Heart right ventricle (tissue), 16 donors: Measurements from ENCODE around the gene TBC1D17. TPM values are rescaled to one million over a fixed set of nuclear protein-coding genes. Genes with fewer than 3 reads are reported as not detected.
A peak's percentile ranks its signal among the peaks of the same experiment; 100 is the strongest.

ENCODE experiments used
- ATAC-seq, 8 donors: fragments of 200-7000 bp; cut with Tn5 transposase; one replicate each; pipeline ENCODE4 v1.9.1; 2020; ENCODE audit warnings: mild to moderate bottlenecking in 8 of 8, moderate library complexity in 8 of 8, moderate number of reproducible peaks in 1 of 8
- DNase-seq, 2 donors: peaks; one replicate each; pipeline ENCODE4 v3.0.0-alpha.2; 2020
- H3K27ac ChIP-seq, 10 donors: fragments of 200-600 bp; sonication (generic) in 2 of 10; one replicate each; pipeline versions ENCODE4 v1.5.0 to v1.8.0; 2020 to 2022; ENCODE audit warnings: mild to moderate bottlenecking in 3 of 10
- H3K27me3 ChIP-seq, 7 donors: fragments of 200-600 bp; one replicate each; pipeline ENCODE4 v1.8.0; 2021 to 2022; ENCODE audit warnings: mild to moderate bottlenecking in 2 of 7
- H3K36me3 ChIP-seq, 9 donors: fragments of 200-600 bp; sonication (generic) in 1 of 9; one replicate each; pipeline versions ENCODE4 v1.5.0 to v1.8.0; 2020 to 2022; ENCODE audit warnings: mild to moderate bottlenecking in 2 of 9
- H3K4me1 ChIP-seq, 9 donors: fragments of 200-600 bp; sonication (generic) in 1 of 9; one replicate each; pipeline versions ENCODE4 v1.5.0 to v1.8.0; 2020 to 2022; ENCODE audit warnings: mild to moderate bottlenecking in 4 of 9
- H3K4me3 ChIP-seq, 10 donors: fragments of 200-600 bp; sonication (generic) in 2 of 10; one replicate each; pipeline versions ENCODE4 v1.5.0 to v1.8.0; 2020 to 2022; ENCODE audit warnings: mild to moderate bottlenecking in 7 of 10, moderate library complexity in 2 of 10
- H3K9me3 ChIP-seq, 11 donors: fragments of 200-600 bp in 10 of 11; sonication (generic) in 2 of 11; one replicate each; pipeline versions ENCODE4 v1.5.0 to v1.8.0; 2013 to 2022; ENCODE audit warnings: mild to moderate bottlenecking in 2 of 11, control low read depth in 1 of 11, moderate library complexity in 1 of 11
- CTCF ChIP-seq, 9 donors: fragments of 200-600 bp; sonication (generic) in 2 of 9; IDR thresholded peaks; one replicate each; pipeline versions ENCODE4 v1.5.0 to v1.8.0; 2021 to 2022; ENCODE audit warnings: antibody characterized with exemption in 9 of 9, mild to moderate bottlenecking in 5 of 9, moderate library complexity in 1 of 9
- WGBS, 2 donors: extraction: QIAGEN DNeasy Blood & Tissue Kit; methylation state at CpG; one replicate each; pipeline ENCODE4 v1.1.7; 2013; ENCODE audit warnings: inconsistent platforms in 1 of 2; 5-methylcytosine and 5-hydroxymethylcytosine counted together
- intact Hi-C, 10 donors: fragments of 100-400 bp; cut with DNase I; formaldehyde crosslinking; loops; one replicate each; pipeline versions ENCODE4 v1.11.1 to v1.14.2; 2022
- polyA plus RNA-seq, 2 donors: library from polyadenylated mRNA; stranded (reverse); fragments of 200-250 nt; gene quantifications; one replicate each; pipeline ENCODE4 v1.2.3, GENCODE V29; 2013
- total RNA-seq, 10 donors: library from RNA; stranded (reverse); fragmentation: NEBNext Ultra II Directional in 3 of 10; extraction: Animal tissue kit (Norgen Biotek cat#: 25700) in 3 of 10; gene quantifications; one replicate each; pipeline versions ENCODE4 v1.2.1 to v1.2.4, GENCODE V29; 2021 to 2023
- donor health status: Arrhythmogenic right ventricular cardiomyopathy.
- donor health status: ischemic (EF 13 %, LVEDD 7.1; RV severe dilation, severe dysfunction).
- donor health status: healthy with polysubstance abuse.
- donor health status: DM: no; HTN: yes; CAD: no.
- donor health status: DM: no; HTN: no; CAD: no.
- donor health status: ischemic (EF 25% LVEDD 6.9; RV normal size, moderate dysfunction).
- donor health status: ischemic (EF 25% LVEDD 5.7; RV mildly dilated, moderate dysfunction).
- donor health status: healthy.
- donor health status: DM: yes; HTN: yes; CAD: no.
- donor health status: Ischemic cardiomyopathy.
- donor health status: ischemic (EF 35%, LVEDD 5.7; RV mildly dilated, moderate dysfunction).
- donor health status: nonischemic (EF 11% LVEDD 7.7; RV severe dilation, severe dysfunction).
- donor health status: DM: yes; HTN: yes; CAD: no.
- donor health status: PGD.
- donor health status: ischemic (EF 29% LVEDD 5.4; RV normal size, mild dysfunction).
- donor health status: nonischemic (EF 23%, LVEDD 6.1; RV moderate dilation, normal function).

The TBC1D17 gene
- total and polyA plus RNA-seq, 12 donors: 30.4 to 57.9 (median 49.8) TPM

GRCh38 chr19:49925486-49925885 lies 48.0 kb downstream of the TBC1D17 start:
- Histone ChIP-seq H3K4me1 (peaks cover 4 to 74% (median 24%) of the 10 kb centered on the region in 9 donors), H3K4me3 (no peak overlapping the region), H3K9me3 (no peaks in the 10 kb centered on the region), H3K27ac (peak overlapping the region in 1 of 10 donors; percentile 74), H3K27me3 (no peaks in the 10 kb centered on the region), H3K36me3 (peaks cover 0 to 74% (median 9%) of the 10 kb centered on the region in 9 donors)
- intact Hi-C loops: loop anchor here in 1 of 10 donors (5.0 kb wide), 1 partner anchor 43 kb away; no protein-coding TSS in a partner anchor
- WGBS, 2 donors: 78 to 84% methylated on average over 5 of the region's 5 CpGs
- DNase-seq (no peak), ATAC-seq (no peak)
- no peak for TF ChIP-seq CTCF (IDR thresholded peaks at IDR 0.05)

DNA sequence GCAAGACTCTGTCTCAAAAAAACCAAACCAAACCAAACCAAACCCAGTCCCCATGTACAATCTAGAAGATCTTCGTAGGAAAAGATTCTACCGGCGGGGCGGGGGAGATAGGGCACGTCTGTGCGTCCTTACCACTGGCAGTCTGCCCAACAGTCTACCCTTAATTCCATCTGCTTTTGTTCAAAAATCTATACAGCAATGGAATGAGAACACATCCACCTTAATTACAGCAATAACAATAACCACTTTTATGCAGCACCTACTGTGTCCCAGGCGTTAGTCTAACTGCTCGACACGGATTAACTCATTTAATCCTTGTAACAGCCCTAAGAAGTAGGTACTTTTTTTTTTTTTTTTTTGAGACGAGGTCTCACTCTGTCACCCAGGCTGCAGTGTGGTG lies 49.0 kb downstream of the TBC1D17 start:
- H3K4me3 ChIP-seq: no peak overlapping the region
- no peaks in the 10 kb centered on the region for H3K9me3 ChIP-seq
- 87 to 91% methylated on average over 10 of the region's 10 CpGs for WGBS, 2 donors
- no peak overlapping the region for H3K27ac ChIP-seq
- no peak for TF ChIP-seq CTCF (IDR thresholded peaks at IDR 0.05)
- intact Hi-C loops: loop anchor here in 1 of 10 donors (5.0 kb wide), 1 partner anchor 44 kb away; no protein-coding TSS in a partner anchor
- no peak for ATAC-seq
- peaks cover 0 to 69% (median 7%) of the 10 kb centered on the region in 9 donors for H3K36me3 ChIP-seq
- no peak for DNase-seq
- peaks cover 4 to 73% (median 24%) of the 10 kb centered on the region in 9 donors for H3K4me1 ChIP-seq
- no peaks in the 10 kb centered on the region for H3K27me3 ChIP-seq

DNA sequence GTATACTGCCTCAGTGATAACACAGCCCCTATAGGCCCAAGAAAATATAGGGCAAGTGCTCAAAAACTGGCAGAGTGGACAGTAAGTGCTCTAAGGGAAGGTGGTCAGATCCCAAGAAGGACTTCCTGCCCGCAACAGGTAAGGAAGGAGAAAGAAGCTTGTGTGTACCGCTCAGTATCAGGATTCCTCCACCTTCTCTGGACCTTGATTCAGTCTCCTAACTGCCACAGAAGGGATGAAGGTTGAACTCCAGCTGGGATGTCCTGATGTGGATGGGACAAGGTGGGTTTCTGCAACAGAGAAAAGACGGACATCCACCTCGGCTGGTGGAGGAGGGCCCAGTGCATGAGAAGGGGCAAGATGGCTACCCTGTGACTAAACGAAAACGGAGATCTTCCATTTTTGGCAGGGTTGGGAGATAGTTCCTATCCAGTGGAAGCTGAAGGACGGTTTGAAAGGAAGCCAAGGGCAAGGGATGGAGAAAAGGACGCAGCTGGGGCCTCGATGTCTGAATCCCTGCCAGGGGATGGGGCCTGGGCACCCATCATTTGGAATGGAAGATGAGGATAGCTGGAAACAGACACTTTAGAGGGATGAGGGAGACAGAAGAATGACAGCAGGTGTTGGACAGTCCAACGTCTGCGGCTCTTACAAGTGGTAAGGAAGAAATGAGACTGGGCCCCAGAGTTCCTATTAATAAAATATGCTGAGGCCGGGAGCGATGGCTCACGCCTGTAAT lies 50.2 kb downstream of the TBC1D17 start:
- intact Hi-C loops: loop anchor here in 2 of 10 donors (2.0 to 5.0 kb wide), 2 partner anchors 45 to 51 kb away; partner anchors contain the start of genes AKT1S1 (in 1 of the 2) and TBC1D17 (in 1 of the 2)
- no peaks in the 10 kb centered on the region for H3K9me3 ChIP-seq
- WGBS, 2 donors: 80 to 82% methylated on average over 14 of the region's 14 CpGs
- peak overlapping the region in 6 of 10 donors; percentile 72 to 98 (median 90) for H3K4me3 ChIP-seq
- peak overlapping the region in 3 of 10 donors; percentile 94 to 96 (median 95) for H3K27ac ChIP-seq
- peaks cover 0 to 59% (median 5%) of the 10 kb centered on the region in 9 donors for H3K36me3 ChIP-seq
- no peak for DNase-seq
- H3K4me1 ChIP-seq: peaks cover 4 to 61% (median 24%) of the 10 kb centered on the region in 9 donors
- ATAC-seq: no peak
- TF ChIP-seq CTCF (IDR thresholded peaks at IDR 0.05): no peak
- H3K27me3 ChIP-seq: no peaks in the 10 kb centered on the region

DNA sequence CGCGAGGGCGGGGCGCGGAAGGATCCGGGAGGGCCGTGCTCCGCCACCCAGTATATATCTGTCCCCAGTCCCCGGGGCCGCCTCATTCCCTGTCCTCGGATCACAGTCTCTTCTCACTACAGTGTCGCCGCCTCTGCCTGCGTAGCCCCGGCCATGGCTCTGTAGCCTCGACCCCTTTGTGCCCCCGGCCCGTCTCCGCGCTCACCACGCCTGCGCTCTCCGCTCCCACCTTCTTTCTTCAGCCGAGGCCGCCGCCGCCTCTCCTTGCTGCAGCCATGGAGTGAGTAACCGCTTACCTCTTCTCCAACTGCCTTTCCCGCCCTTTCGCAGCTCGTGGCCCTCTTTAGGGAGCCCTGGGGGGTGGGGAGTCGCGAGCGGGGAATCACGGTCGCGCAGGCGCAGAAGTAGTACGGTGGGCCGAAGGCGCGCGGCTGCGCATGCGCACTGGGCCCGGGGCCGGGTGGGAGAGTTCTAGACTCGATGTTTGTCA lies 51.7 kb downstream of the TBC1D17 start, which contains the start of the genes ATF5 and NUP62:
ATF5 (plus strand) TSS at position 85 of the 490 bp plus-strand sequence. CDS start 1,646 bp downstream, outside the sequence.
NUP62 (minus strand) TSS at position 384 of the 490 bp plus-strand sequence. CDS start 19,697 bp downstream, outside the sequence.
- Histone ChIP-seq H3K9me3 (no peaks in the 10 kb centered on the region), H3K27ac (peak within 1 kb of the TSS; percentile 71 to 98 (median 95)), H3K4me3 (peak within 1 kb of the TSS; percentile 66 to 98 (median 94)), H3K27me3 (no peaks in the 10 kb centered on the region), H3K36me3 (peaks cover 0 to 51% (median 0%) of the 10 kb centered on the region in 9 donors), H3K4me1 (peaks cover 4 to 60% (median 24%) of the 10 kb centered on the region in 9 donors)
- DNase-seq (peak; percentile 93), ATAC-seq (peak; percentile 68 to 88 (median 86))
- TF ChIP-seq CTCF (IDR thresholded peaks at IDR 0.05): no peak
- WGBS, 2 donors: 0% methylated on average over 41 to 48 of the region's 48 CpGs
- intact Hi-C loops: loop anchor here in 2 of 10 donors (2.0 to 5.0 kb wide), 2 partner anchors 47 to 52 kb away; partner anchors contain the start of genes AKT1S1 (in 1 of the 2) and TBC1D17 (in 1 of the 2)
